ENCODE data around the gene HINT3. TPM values are rescaled to one million over a fixed set of nuclear protein-coding genes. Genes with fewer than 3 reads are reported as not detected.

The HINT3 gene
- total and polyA plus RNA-seq, 4 donors, result 5.6 to 17.4 (median 10.6) TPM

- TF ChIP-seq HNF4G (IDR thresholded peaks at IDR 0.05) (no peak), MAX (IDR thresholded peaks at IDR 0.05) (no peak), FOXA2 (IDR thresholded peaks at IDR 0.05) (no peak), CTCF (IDR thresholded peaks at IDR 0.05; ENCODE audit: low read depth, low read length, missing input control) (no peak), REST (IDR thresholded peaks at IDR 0.05) (no peak), GABPA (IDR thresholded peaks at IDR 0.05 in 1 of 2, conservative IDR thresholded peaks at IDR 0.05 in 1 of 2) (no peak), ATF3 (IDR thresholded peaks at IDR 0.05) (no peak), EGR1 (IDR thresholded peaks at IDR 0.05; ENCODE audit: low read depth in 2 of 2) (no peak), YY1 (IDR thresholded peaks at IDR 0.05) (no peak)
These were observed 7.2 kb downstream of the HINT3 start for GRCh38 chr6:125963817-125964216.

GRCh38 chr6:125966569-125966968 is 10.0 kb downstream of the HINT3 start:
- TF ChIP-seq RAD21 (IDR thresholded peaks at IDR 0.05), result no peak
- no peak for TF ChIP-seq FOXA2 (IDR thresholded peaks at IDR 0.05)
- TF ChIP-seq FOXA1 (IDR thresholded peaks at IDR 0.05), result no peak
- TF ChIP-seq ATF3 (IDR thresholded peaks at IDR 0.05), result no peak
- WGBS, result 95% methylated on average over 1 of the region's 1 CpG

More at GRCh38 chr6:125963817-125964216, 7.2 kb downstream of the HINT3 start:
- Histone ChIP-seq H3K36me3 (ENCODE audit: control insufficient read depth in 4 of 4, insufficient read depth in 3 of 4, low read depth in 1 of 4, low read length in 3 of 4) (peaks cover 0 to 10% (median 0%) of the 10 kb centered on the region in 4 donors), H3K9me3 (ENCODE audit: control insufficient read depth in 4 of 4, low read length in 3 of 4) (no peaks in the 10 kb centered on the region), H3K27ac (ENCODE audit: low read depth in 1 of 2, low read length in 2 of 2) (no peak overlapping the region), H3K9ac (ENCODE audit: low read depth in 1 of 2, low read length in 2 of 2) (no peak overlapping the region), H3K27me3 (ENCODE audit: control insufficient read depth in 4 of 4, insufficient read depth in 4 of 4, low read length in 3 of 4) (no peaks in the 10 kb centered on the region), H3K4me1 (ENCODE audit: control insufficient read depth in 4 of 4, insufficient read depth in 4 of 4, low read length in 3 of 4) (peaks cover 14 to 32% (median 23%) of the 10 kb centered on the region in 4 donors), H3K4me3 (ENCODE audit: low read depth in 1 of 3, low read length in 3 of 3) (no peak overlapping the region)
- 66% methylated on average over 2 of the region's 2 CpGs for WGBS
- no peak for DNase-seq (ENCODE audit: low spot score)

GRCh38 chr6:125968493-125968892 is 11.9 kb downstream of the HINT3 start:
- Histone ChIP-seq H3K4me3 (ENCODE audit: low read depth in 1 of 3, low read length in 3 of 3) (no peak overlapping the region), H3K36me3 (ENCODE audit: control insufficient read depth in 4 of 4, insufficient read depth in 3 of 4, low read depth in 1 of 4, low read length in 3 of 4) (peaks cover 0 to 10% (median 0%) of the 10 kb centered on the region in 4 donors), H3K27me3 (ENCODE audit: control insufficient read depth in 4 of 4, insufficient read depth in 4 of 4, low read length in 3 of 4) (no peaks in the 10 kb centered on the region), H3K9ac (ENCODE audit: low read depth in 1 of 2, low read length in 2 of 2) (no peak overlapping the region), H3K9me3 (ENCODE audit: control insufficient read depth in 4 of 4, low read length in 3 of 4) (no peaks in the 10 kb centered on the region), H3K27ac (ENCODE audit: low read depth in 1 of 2, low read length in 2 of 2) (no peak overlapping the region), H3K4me1 (ENCODE audit: control insufficient read depth in 4 of 4, insufficient read depth in 4 of 4, low read length in 3 of 4) (peaks cover 0 to 7% (median 3%) of the 10 kb centered on the region in 4 donors)
- 90% methylated on average over 2 of the region's 2 CpGs for WGBS
- no peak for DNase-seq (ENCODE audit: low spot score)
- TF ChIP-seq YY1 (IDR thresholded peaks at IDR 0.05) (no peak), ZBTB33 (IDR thresholded peaks at IDR 0.05) (no peak), JUND (IDR thresholded peaks at IDR 0.05) (no peak), NR2F2 (IDR thresholded peaks at IDR 0.05) (no peak), EGR1 (IDR thresholded peaks at IDR 0.05; ENCODE audit: low read depth in 2 of 2) (no peak), REST (IDR thresholded peaks at IDR 0.05) (no peak), HNF4G (IDR thresholded peaks at IDR 0.05) (no peak), HNF4A (conservative IDR thresholded peaks at IDR 0.05) (no peak)

More at GRCh38 chr6:125966569-125966968, 10.0 kb downstream of the HINT3 start:
- no peak overlapping the region for H3K4me3 ChIP-seq (ENCODE audit: low read depth in 1 of 3, low read length in 3 of 3)
- no peak overlapping the region for H3K27ac ChIP-seq (ENCODE audit: low read depth in 1 of 2, low read length in 2 of 2)
- no peaks in the 10 kb centered on the region for H3K27me3 ChIP-seq (ENCODE audit: control insufficient read depth in 4 of 4, insufficient read depth in 4 of 4, low read length in 3 of 4)
- H3K36me3 ChIP-seq (ENCODE audit: control insufficient read depth in 4 of 4, insufficient read depth in 3 of 4, low read depth in 1 of 4, low read length in 3 of 4), result peaks cover 0 to 10% (median 0%) of the 10 kb centered on the region in 4 donors
- H3K4me1 ChIP-seq (ENCODE audit: control insufficient read depth in 4 of 4, insufficient read depth in 4 of 4, low read length in 3 of 4), result peaks cover 6 to 17% (median 10%) of the 10 kb centered on the region in 4 donors
- no peak overlapping the region for H3K9ac ChIP-seq (ENCODE audit: low read depth in 1 of 2, low read length in 2 of 2)
- H3K9me3 ChIP-seq (ENCODE audit: control insufficient read depth in 4 of 4, low read length in 3 of 4), result no peaks in the 10 kb centered on the region
- no peak for DNase-seq (ENCODE audit: low spot score)
